ENCODE results near the gene TMEM39B.
"Not testable (repeated sequence)": the region's sequence is repeated elsewhere in the genome, so short reads cannot be mapped to it uniquely, and the experiment has no call there.

The TMEM39B gene
- 5.9 to 12.0 (median 6.3) reads per million in 4 donors for total RNA-seq

DNA sequence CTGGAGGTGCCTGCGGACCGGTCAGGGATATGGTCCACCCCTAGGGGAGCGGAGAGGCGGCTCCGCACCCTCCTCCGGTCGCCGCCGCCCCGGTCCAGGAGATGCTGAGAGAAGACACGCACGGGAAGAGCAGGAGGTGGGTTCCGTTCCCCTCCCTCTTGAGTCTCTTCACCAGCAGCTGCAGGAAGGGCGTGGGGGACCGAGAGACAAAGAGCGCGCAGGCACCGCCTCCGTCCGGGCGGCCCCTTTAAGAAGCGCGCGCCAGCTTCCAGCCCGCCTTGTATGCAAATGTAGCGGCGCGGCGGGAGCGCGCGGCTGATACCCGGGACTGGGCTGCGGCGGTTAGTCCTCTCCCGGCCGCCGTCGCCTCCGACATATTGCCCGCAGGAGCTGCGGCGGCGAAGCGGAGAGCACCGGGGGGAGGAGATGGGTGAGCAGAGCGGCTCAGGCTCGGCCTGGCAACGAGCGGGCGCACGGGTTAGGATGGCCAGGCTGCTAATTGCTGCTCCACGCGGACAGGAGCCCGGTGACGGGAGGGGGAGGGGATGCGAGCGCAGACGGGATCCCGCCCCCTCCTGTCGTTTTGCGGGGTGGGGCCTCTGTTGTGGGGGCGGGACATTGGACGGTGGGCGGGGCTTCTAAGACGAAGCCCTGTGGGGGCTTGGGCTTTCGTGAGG lies at the start of gene TMEM39B:
TMEM39B (plus strand) TSS at position 318 of the 677 bp plus-strand sequence; CDS start at position 427, 109 bp downstream.
- DNase-seq: peak; percentile 87 to 98 (median 89)

DNA sequence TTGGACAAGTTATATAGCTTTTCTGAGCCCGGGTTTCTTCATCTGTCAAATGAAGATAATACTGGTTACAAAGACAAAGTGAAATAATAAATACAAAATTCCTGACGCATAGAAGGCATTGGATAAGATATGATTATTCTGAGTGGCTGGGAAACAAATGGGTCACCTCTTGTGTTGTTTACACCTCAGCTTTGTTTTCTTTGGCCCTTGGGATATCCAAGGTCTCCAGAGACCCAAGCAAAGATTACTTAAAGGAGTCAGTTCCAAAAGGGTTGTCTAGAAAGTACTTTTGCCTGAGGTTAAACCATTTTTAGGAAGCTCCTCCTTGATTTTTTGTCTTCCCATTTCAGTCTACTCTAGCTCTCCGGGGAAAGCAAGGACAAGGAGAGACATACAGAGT lies 49.4 kb upstream of the TMEM39B start:
- DNase-seq: no peak

DNA sequence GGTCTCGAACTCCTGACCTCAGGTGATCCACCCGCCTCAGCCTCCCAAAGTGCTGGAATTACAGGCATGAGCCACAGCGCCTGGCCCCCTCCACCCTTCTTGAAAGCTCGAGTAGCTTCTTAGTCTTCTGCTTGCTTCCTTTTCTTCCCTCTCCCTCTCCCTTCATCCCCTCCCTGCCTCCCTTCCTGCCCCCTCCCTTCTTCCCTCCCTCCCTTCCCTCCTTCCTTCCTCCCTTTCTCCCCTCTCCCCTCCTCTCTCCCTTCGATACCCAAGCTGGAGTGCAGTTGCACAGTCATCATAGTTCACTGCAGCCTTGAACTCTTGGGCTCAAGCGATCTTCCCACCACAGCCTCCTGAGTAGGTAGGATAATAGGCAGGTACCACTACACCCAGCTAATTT lies 47.2 kb upstream of the TMEM39B start:
- DNase-seq: no peak

DNA sequence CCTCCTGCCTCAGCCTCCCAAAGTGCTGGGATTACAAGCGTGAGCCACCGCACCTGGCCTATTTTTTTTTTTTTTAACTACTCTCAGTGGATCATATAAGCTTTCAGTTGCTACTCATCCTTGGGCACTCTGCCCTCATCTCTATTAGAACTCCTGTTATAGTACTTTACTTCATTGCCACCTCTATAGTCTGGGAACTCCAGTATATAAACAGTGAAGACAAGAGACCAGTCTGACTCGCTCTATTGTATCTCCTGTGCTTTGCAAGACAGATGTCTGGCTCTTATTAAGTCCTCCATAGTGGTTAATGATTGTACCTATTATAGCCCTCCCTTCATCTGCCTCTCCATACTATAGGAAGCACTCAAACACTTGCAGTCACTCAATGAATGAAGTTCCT lies 44.0 kb upstream of the TMEM39B start:
- DNase-seq: no peak

DNA sequence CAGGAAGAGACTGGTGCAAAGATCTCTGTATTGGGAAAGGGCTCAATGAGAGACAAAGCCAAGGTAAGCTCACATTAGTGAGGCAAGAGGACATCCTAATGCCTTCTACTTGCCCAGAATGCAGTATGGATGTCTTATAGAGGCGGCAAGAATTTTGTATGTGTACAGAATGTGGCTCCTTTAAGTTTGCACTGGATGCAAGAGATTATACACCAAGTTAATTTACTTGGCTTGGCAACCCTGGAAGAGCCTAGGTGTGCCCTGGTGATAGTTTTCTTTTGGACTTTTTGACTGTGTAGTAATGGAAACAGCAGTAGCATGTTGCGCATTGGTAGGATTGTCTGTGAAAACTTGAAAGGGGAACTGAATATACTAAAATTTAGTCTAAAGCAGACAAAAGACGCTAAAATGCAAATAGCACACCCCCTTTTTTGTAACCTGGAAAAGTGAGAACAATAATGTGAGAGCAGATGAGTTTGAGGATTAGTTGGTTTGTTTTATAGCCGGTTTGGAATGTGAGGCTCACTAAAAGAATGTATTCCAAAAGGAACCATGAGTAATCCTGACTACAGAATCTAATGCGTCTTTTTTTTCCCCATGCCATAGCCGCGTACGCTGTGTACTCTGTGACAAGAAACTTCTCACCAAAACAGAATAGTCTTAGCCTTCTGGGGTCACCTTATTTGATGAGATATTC lies 41.0 kb upstream of the TMEM39B start:
- DNase-seq: no peak

DNA sequence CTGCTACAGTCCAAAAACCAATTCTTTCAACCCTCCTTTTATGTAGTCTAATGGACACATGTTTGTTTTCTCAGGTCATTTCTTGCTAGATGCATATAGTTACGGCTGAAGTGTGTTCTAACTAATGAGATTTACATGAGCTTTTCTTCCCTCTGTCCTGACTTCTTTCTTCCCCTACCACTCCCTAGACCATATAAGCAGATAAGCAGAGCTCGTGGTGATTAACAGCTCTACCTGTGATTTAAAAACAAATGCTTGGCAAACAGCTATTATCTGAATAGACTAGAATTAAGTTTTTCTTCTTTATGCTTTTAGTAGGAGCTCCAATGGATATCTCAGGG lies 40.5 kb upstream of the TMEM39B start:
- no peak for DNase-seq

DNA sequence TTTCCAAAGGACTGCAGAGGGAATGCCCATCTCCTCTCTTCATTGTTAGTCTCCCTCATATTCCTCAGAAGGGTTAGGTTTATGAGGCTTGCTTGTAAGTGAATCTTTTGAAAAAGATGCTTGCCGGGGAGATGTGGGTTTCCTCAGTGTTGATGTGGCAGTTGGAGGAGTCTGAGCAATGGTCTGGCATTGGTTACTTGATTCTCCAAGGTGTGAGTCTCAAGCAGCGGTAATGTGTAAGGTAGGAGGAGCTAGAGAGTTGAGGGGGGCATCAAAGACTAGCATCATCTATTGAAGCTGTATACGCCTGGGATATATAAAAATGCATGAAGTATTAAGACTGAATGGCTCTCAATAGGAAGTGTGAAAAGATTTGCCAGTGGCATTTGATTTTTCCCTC lies 37.6 kb upstream of the TMEM39B start:
- no peak for DNase-seq

DNA sequence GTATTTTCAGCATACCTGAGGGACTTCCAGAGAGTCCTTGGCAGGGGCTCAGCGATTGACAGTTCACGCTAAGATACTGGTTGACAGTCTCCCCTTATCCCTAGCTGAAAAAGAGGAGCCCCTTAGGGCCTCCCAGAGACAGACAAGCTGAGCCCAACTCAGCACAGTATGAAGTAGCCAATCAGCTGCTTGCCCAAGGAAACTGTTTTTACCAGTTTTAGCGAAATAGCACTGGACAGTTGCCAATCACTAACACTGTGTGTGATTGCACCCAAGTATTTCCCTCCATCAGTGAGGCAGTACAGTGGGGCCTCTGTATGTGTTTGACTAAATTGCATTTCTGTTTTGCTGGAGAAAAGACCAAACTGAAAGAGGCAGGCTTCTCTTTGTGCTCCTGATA lies 32.0 kb upstream of the TMEM39B start:
- DNase-seq: no peak

DNA sequence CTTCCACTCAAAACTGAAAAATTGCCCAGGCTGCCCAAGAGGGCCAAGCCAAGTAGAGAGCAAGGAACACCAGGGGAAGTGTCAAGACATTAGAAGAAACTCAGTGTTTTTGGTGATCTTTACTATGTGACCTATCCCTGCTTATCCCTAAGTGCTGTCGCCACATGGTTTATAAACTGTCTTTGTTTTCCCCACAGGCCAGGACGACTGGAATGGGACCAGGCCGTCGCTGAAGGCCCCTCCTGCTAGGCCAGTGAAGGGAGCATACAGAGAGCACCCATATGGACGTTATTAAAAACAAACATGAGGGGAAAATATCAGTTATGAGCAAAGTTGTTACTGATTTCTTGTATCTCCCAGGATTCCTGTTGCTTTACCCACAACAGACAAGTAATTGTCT lies 30.4 kb upstream of the TMEM39B start:
- DNase-seq: no peak

DNA sequence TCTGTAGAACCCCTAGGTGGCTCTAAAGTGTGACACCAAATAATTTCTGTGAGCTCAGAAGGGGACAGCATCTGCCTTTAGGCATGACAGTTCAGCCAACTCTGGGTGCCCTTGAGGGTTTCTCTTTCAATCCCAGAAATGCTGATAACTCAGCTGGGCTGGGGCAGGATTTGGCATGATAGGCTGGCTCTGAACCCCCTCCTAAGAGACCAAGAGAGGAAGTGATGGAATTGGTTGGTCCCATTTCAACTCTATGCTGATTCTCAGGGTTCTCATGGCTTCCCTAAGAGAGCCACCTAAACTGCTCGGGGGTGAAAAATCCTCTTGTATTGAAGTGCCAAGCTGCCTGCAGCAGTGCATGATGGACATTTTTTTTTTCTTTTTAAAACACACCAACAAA lies 28.5 kb upstream of the TMEM39B start:
- DNase-seq: no peak

DNA sequence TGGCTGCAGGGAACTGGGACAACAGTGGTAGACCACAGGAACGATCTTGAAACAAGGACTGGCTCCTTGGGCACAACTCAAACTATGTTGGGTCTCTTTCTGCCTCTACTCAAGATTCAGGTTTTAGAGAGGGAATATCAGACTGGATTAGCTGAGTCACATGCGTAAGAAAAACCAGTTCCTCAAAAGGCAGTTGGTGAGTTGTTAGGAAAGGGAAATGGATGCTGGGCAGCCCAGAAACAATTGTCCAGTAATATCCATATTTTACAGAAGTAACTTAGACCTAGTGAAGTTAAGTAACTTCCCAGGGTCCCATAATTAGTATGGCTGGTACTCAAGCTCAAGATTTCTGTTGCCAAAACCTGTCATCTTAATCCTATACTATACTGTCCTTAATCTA lies 27.0 kb upstream of the TMEM39B start:
- no peak for DNase-seq

DNA sequence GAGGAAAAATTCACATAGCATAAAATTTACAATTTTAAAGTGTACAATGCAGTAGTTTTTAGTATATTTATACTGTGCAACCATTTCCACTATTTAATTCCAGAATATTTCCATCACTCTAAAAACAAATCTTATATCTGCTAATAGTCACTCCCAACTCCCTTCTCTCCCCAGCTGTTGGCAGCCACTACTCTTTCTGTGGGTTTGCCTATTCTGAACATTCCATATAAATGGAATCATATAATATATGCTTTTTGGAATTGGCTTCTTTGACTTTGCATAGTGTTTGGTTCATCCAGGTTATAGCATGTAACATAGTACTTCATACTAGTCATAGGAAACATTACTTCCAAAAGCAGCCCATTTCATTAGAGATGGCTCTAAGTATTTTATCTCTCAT lies 25.0 kb upstream of the TMEM39B start:
- DNase-seq: no peak

DNA sequence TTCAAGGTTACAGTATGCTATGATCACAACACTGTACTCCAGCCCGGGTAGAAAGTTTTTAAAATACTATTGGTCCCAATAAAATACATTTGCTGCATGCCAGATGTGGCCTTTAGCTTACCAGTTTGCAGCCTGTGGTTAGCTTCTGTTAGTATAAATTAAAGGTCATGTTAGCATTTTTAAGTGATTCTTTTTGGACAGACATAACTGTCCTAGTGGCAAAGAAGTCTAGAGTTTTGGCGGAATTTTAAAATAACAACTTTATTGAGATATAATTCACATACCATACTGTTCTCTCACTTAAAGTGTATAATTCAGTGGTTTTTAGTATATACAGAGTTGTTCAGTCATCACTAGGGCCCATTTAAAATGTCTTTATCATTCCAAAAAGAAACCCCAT lies 24.3 kb upstream of the TMEM39B start:
- no peak for DNase-seq

DNA sequence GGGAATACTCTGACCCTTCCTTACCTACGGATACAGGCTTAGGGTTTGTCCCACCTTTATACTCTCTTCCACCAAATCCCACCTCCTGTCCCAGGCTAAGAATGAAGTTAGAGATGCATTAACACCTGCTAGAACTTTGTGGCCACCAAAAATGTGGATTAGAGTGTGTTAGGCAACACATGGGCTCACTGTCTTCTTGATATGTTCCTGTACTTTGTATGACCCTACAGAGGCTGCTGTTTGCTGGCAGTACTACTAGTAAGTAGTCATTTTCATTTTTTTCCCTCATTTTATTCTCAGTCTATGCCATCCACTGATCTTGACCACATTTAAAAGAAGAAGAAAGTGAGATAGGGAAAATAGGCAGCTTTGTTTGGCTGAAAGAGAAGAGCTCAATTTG lies 21.0 kb upstream of the TMEM39B start:
- no peak for DNase-seq

DNA sequence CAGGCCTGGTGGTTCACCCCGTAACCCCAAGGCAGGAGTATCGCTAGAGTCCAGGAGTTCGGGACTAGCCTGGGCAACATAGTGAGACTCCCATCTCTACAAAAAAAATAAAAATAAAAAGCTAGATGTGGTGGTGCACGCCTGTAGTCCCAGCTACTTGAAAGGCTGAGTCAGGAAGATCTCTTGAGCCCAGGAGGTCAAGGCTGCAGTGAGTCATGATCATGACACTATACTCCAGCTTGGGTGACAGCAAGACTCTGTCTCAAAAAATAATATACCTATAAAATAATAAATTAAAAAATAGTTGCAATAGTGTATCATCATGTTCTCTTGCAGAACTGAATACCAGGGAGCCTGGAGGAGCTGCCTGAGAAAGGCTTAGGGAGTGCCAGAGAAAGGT lies 19.9 kb upstream of the TMEM39B start:
- DNase-seq: no peak

DNA sequence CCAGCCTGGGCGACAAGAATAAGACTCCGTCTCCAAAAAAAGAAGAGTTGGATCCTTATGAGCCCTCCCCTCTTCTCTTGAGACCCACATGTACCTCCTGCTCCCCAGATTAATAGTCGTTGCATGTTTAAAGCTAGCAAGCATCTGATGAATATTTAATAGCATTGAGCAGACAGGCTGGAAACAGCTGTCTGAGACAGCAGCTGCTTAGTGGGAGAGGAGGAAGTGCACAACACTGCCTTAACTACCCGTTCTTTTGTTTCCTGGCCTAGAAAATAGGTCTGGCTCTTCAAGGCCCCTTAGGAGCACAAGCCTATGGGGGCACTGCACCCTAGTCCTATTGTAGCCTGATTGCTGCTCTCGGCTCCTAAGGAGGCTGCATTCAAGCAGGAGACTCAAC lies 17.3 kb upstream of the TMEM39B start:
- no peak for DNase-seq

DNA sequence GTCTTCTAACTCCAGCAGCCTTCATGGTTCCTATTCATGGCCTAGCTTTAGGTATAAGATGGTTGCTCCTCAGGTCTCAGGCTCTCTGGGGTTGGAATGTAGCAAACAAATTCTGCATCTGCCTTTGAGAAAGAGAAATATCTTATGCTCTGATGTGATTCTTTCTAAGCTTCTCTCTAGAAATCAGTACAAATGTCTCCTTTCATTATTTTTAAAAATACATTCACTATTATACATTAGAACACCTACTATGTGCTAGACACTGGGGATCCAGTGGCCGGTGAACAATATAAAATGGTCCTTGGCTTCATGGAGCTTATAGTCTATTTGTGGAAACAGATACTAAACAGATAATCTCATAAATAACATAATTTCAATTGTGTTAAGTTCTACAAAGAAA lies 16.1 kb upstream of the TMEM39B start:
- DNase-seq: no peak

DNA sequence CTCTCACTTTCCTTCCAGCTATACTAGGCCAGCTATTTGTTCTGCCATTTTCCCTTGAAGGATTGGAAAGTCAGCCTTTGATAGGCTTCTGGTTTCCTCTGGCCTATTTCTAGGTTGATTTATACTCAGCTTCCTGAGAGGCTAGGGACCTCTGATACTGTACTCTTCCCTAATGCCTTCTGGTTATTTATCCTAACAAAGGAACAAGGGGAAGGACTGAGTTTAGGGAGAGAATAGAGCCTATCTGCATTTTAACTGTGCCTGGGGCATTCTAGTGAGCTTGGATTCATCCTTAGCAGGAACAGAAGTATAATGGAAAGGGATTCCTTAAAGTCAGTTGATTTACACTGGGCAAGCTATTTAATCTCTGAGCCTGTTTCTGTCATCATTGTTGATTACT lies 11.8 kb upstream of the TMEM39B start:
- no peak for DNase-seq

DNA sequence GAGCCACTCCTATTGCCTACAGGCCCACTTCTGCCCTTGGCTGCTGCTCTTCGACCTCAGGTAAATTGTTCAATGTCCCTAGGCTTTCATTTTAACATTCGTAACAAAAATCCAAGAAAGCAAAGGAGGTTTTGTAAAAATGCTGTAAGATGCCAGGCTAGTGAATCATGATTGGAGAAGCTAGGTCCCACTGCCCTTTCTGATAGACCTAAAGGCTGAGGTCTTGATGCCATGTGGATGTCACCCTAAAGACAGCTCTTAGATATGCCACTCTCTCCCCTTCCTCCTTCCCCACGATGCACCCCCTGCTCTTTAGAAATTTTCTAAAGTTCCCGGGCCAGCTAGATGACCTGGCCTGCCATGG lies 9.9 kb upstream of the TMEM39B start:
- no peak for DNase-seq

DNA sequence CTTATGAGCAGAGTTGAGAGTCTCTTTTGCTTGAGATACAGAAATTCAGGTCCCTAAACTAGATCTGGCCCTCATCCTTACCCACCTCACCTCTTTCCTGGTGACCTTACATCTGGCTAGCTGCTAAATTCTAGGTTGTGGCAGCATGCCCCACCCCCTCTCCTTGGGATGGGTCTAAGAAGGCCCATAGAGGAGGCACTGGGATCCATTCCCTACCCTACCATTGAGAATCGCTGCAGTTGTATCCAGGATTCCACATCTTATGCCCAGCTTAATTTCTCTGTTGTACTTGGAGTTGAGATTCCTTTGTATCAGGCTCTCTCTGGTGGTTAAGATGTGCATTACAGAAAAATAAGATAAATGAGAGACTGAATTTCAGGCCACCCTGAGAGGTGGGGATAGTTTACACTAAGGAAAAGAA lies 9.5 kb upstream of the TMEM39B start:
- DNase-seq: peak in 1 of 5 donors; percentile 27

DNA sequence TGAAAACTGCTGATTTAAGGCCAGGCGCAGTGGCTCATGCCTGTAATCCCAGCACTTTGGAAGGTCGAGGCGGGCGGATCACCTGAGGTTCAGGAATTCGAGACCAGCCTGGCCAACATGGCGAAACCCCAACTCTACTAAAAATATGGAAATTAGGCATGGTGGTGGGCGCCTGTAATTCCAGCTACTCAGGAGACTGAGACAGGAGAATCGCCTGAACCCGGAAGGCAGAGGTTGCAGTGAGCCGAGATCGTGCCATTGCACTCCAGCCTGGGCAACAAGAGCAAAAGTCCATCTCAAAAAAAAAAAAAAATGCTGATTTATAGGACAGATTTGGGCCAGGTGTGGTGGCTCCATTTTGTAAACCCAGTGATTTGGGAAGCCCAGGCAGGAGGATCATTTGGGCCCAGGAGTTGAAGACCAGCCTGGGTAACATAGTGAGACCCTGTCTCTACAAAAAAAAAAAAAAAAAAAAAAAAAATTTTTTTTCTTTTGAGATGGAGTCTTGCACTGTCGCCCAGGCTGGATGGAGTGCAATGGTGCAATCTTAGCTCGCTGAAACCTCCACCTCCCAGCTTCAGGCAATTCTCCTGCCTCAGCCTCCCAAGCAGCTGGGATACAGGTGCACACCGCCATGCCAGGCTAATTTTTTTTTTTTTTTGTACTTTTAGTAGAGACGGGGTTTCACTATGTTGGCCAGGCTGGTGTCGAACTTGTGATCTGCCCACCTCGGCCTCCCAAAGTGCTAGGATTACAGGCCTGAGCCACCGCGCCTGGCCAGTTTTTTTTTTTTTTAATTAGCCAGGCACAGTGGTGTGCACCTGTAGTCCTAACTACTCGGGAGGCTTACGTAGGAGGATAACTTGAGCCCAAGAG lies 6.9 kb upstream of the TMEM39B start:
- not testable (repeated sequence) for DNase-seq

DNA sequence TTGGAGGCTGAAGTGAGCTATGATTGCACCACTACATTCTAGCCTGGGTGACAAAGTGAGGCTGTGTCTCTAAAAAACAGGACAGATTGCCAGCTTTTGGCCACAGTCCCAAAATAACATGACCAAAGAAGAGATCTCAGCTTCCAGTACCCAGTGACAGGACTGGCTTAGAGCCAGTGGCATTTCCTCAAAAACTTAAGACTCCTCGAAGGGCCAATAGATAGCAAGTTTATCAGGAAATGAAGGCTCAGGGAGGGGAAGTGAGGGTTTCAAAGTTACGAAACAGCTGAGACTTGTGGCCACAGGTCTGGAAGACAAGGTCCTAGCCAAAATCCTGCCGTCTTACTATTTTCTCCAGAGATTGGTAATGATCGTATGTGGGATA lies 6.3 kb upstream of the TMEM39B start:
- DNase-seq: peak in 1 of 5 donors; percentile 41

DNA sequence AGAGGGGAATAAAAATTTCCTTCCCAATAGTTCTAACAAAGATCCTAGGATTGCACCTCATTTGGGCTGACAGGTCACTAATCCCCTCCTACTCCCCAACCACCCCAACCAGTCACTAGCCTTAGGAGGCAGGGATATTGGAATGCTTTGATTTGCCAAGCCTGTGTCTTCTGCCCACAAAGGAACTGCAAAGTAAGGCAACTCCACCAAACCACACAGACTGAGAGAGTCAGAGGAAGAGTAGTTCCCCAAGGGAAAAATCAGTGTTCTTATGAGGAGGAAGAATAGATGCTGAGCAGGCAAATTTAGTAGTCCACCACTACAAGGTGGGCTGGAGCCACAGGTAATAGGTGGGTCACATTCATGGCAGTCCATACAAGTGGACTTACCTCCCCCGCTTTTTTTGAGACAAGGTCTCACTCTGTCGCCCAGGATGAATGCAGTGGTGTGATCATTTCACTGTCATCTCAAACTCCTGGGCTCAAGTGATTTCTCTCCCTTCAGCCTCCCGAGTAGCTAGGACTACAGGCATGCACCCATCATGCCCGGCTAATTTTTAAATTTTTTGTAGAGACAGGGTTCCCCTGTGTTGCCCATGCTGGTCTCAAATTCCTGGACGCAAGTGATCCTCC lies 3.7 kb upstream of the TMEM39B start:
- DNase-seq: no peak

Data from T-helper 1 cell (primary cell).